GM12891 (cell line): Measurements from ENCODE around the gene ATG16L2.

Experiments
- PAX5 ChIP-seq: IDR thresholded peaks from 2 replicates; pipeline ENCODE4 v1.6.1; 2011; ENCODE audit warnings: low read length, moderate library complexity, mild to moderate bottlenecking; ENCODE audit not compliant: insufficient read depth, severe bottlenecking
- POLR2A ChIP-seq: IDR thresholded peaks from 2 replicates; pipeline ENCODE4 v1.6.1; 2011; ENCODE audit warnings: low read depth, low read length, control low read depth
- POLR2AphosphoS5 ChIP-seq: IDR thresholded peaks from 2 replicates; pipeline ENCODE4 v1.6.1; 2011; ENCODE audit warnings: low read depth, low read length, control low read depth
- POU2F2 ChIP-seq: IDR thresholded peaks from 2 replicates; pipeline ENCODE4 v1.6.1; 2011; ENCODE audit warnings: low read depth, mild to moderate bottlenecking, control low read depth, low read length, moderate library complexity
- SPI1 ChIP-seq: IDR thresholded peaks from 2 replicates; pipeline ENCODE4 v1.6.1; 2011; ENCODE audit warnings: low read depth, low read length, control low read depth
- TAF1 ChIP-seq: IDR thresholded peaks from 2 replicates; pipeline ENCODE4 v1.6.1; 2011; ENCODE audit warnings: low read depth, low read length, control low read depth

- TF ChIP-seq POLR2AphosphoS5 (no peak), POLR2A (no peak), TAF1 (no peak), SPI1 (no peak), PAX5 (no peak), POU2F2 (no peak)
Observed at GRCh38 chr11:72848846-72849466, 34.7 kb downstream of the ATG16L2 start.
